ENCODE data around the gene GNG13. TPM values are rescaled to one million over a fixed set of nuclear protein-coding genes. Genes with fewer than 3 reads are reported as not detected.

The GNG13 gene
- total and polyA plus RNA-seq, 9 of the 15 experiments (the other 6 are each of a cell fraction or from before 2014, with no cell fraction given) = not detected

- TF ChIP-seq BCLAF1 (IDR thresholded peaks at IDR 0.05; ENCODE audit: borderline replicate concordance in 1 of 2, control insufficient read depth in 1 of 2, low read depth in 2 of 2, low read length in 1 of 2) (no peak), ZNF778 (CRISPR knock-in tag; IDR thresholded peaks at IDR 0.05) (no peak), ZNF766 (CRISPR knock-in tag; conservative IDR thresholded peaks at IDR 0.05) (peak; percentile 90), HES1 (IDR thresholded peaks at IDR 0.05; ENCODE audit: low read depth) (no peak), SRSF1 (IDR thresholded peaks at IDR 0.05; ENCODE audit: low read depth, low read length) (no peak), ZNF184 (CRISPR knock-in tag; IDR thresholded peaks at IDR 0.05) (no peak), MBD1 (CRISPR knock-in tag; IDR thresholded peaks at IDR 0.05) (no peak), CLOCK (CRISPR knock-in tag; IDR thresholded peaks at IDR 0.05; ENCODE audit: borderline replicate concordance) (no peak), ADNP (tag; IDR thresholded peaks at IDR 0.05) (no peak), ZHX1 (conservative IDR thresholded peaks at IDR 0.05; ENCODE audit: low read length) (0 out of 2 replicates have a peak, but pooled peaks have one; percentile 59), FOXP4 (CRISPR knock-in tag; IDR thresholded peaks at IDR 0.05; ENCODE audit: borderline replicate concordance) (no peak), E2F3 (CRISPR knock-in tag; IDR thresholded peaks at IDR 0.05) (no peak)
These were observed 7.0 kb upstream of the GNG13 start (continued) for GRCh38 chr16:807347-808084.

All from K562 (cell line).